ENCODE measurements around the gene VCP.

Gene VCP

GRCh38 chr9:35072461-35073278 is at the start of gene VCP:
VCP (minus strand) TSS chr9:35072625; CDS start chr9:35072353, 272 bp downstream.
- peak; percentile 98 for DNase-seq (ENCODE audit: low read depth)
- TF ChIP-seq, protein P1, sequence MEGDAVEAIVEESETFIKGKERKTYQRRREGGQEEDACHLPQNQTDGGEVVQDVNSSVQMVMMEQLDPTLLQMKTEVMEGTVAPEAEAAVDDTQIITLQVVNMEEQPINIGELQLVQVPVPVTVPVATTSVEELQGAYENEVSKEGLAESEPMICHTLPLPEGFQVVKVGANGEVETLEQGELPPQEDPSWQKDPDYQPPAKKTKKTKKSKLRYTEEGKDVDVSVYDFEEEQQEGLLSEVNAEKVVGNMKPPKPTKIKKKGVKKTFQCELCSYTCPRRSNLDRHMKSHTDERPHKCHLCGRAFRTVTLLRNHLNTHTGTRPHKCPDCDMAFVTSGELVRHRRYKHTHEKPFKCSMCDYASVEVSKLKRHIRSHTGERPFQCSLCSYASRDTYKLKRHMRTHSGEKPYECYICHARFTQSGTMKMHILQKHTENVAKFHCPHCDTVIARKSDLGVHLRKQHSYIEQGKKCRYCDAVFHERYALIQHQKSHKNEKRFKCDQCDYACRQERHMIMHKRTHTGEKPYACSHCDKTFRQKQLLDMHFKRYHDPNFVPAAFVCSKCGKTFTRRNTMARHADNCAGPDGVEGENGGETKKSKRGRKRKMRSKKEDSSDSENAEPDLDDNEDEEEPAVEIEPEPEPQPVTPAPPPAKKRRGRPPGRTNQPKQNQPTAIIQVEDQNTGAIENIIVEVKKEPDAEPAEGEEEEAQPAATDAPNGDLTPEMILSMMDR (IDR thresholded peaks at IDR 0.05; ENCODE audit: low read depth, low read length, missing control alignments): no peak
- peak within 1 kb of the TSS; percentile 76 for H3K4me3 ChIP-seq (ENCODE audit: low read depth, low read length)

- DNase-seq (ENCODE audit: low read depth): peak; percentile 88
- peak overlapping the region; percentile 80; the same call in 1 of the 2 replicates for H3K4me3 ChIP-seq (ENCODE audit: low read depth, low read length)
- TF ChIP-seq, protein P1 (IDR thresholded peaks at IDR 0.05; ENCODE audit: low read depth, low read length, missing control alignments): peak; percentile 88
Observed at GRCh38 chr9:35116898-35117551, 44.6 kb upstream of the VCP start.

DNA sequence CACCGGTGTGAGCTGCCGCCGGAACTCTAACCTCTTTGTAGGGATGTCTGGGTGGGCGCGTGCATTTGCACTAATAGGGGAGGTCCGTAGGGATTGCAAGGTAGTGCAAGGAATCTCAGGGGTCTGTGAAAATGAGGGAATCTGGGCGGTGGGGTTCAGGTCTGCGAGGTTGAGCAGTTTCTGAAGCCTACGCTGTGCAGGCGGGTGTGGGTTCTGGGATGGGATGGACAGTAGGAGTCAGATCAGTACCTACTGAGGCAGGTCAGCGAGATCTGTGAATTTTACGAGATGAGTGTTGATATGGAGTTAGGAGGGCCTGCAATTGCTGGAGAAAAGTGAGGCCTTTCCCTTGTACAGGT is 44.1 kb upstream of the VCP start:
- DNase-seq (ENCODE audit: low read depth): no peak
- H3K4me3 ChIP-seq (ENCODE audit: low read depth, low read length): peak overlapping the region; percentile 80
- TF ChIP-seq, protein P1 (IDR thresholded peaks at IDR 0.05; ENCODE audit: low read depth, low read length, missing control alignments): no peak

- H3K4me3 ChIP-seq (ENCODE audit: low read depth, low read length): peak within 1 kb of the TSS; percentile 80
- DNase-seq (ENCODE audit: low read depth): peak; percentile 91
- TF ChIP-seq, protein P1 (IDR thresholded peaks at IDR 0.05; ENCODE audit: low read depth, low read length, missing control alignments): no peak
Observed at GRCh38 chr9:35115680-35116538, 43.5 kb upstream of the VCP start, which contains the start of gene ATOSB. ATOSB (minus strand) TSS chr9:35115862; CDS start chr9:35108274, 7,588 bp downstream.

DNA sequence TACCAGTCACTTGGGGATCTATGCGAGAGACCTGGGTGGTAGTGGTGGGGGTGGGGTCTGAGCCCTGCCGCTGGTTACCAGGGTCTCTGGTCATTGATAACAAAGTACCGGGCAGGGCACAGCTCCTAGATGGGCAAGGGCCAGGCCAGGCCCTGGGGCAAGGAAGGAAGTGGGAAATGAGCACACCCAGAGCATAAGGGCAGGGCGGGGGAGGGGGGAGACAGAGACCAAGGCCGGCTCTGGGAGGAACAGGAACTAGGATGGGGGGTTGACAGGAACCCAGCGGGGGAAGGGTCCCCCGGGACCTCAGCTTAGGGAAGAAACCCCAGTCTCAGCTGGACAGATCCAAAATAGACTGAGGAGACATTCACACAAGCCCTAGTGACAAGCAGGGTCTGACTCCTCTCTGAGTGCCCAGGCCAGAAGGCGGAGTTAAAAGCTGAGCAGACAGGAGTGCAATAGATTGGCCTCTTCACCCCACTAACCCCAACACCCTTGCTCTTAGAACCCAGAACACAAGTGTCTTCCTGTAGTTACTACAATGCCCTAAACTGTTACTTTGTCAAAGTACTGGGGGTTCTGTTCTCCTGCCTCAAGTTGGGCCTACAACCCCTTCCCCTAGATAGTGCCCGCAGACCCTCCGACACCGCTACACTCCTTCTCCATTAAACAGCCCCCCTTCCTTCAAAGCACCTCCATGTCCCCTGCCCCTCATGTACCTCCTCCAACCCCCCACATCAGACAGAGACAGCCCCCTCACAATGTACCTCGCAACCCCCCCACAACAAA is 42.6 kb upstream of the VCP start:
- peak overlapping the region; percentile 80 for H3K4me3 ChIP-seq (ENCODE audit: low read depth, low read length)
- DNase-seq (ENCODE audit: low read depth): peak; percentile 36
- TF ChIP-seq, protein P1 (IDR thresholded peaks at IDR 0.05; ENCODE audit: low read depth, low read length, missing control alignments): no peak
